HG03025 (cell line): Measurements from ENCODE around the gene ADAM19.

ENCODE experiments used
- ATAC-seq: cut with Tn5 transposase; IDR thresholded peaks from one replicate; pipeline ENCODE4 v1.9.1; 2021; ENCODE audit warnings: mild to moderate bottlenecking, moderate library complexity; ENCODE audit not compliant: unreplicated experiment, low FRiP score

ADAM19 gene

GRCh38 chr5:157519579-157520253 lies 55.9 kb downstream of the ADAM19 start:
- peak; percentile 61 for ATAC-seq

GRCh38 chr5:157518963-157519362 lies 56.6 kb downstream of the ADAM19 start:
- peak; percentile 74 for ATAC-seq

GRCh38 chr5:157516626-157517325 lies 58.8 kb downstream of the ADAM19 start:
- ATAC-seq = no peak

- ATAC-seq = no peak
These were observed 59.6 kb downstream of the ADAM19 start for GRCh38 chr5:157516006-157516405.

- no peak for ATAC-seq
These were observed 60.6 kb downstream of the ADAM19 start for GRCh38 chr5:157514974-157515373.

- no peak for ATAC-seq
These were observed 62.4 kb downstream of the ADAM19 start for GRCh38 chr5:157513182-157513581.

- ATAC-seq = no peak
These were observed 63.6 kb downstream of the ADAM19 start for GRCh38 chr5:157511651-157512644.

GRCh38 chr5:157510682-157511081 lies 64.9 kb downstream of the ADAM19 start:
- no peak for ATAC-seq

GRCh38 chr5:157509587-157509986 lies 66.0 kb downstream of the ADAM19 start:
- no peak for ATAC-seq

- no peak for ATAC-seq
These were observed 66.5 kb downstream of the ADAM19 start for GRCh38 chr5:157509093-157509492.

- no peak for ATAC-seq
These were observed 68.4 kb downstream of the ADAM19 start for GRCh38 chr5:157506981-157507780.

- ATAC-seq = no peak
These were observed 69.4 kb downstream of the ADAM19 start for GRCh38 chr5:157506066-157506590.

- ATAC-seq = no peak
These were observed 70.1 kb downstream of the ADAM19 start for GRCh38 chr5:157505496-157505895.

- no peak for ATAC-seq
These were observed 71.5 kb downstream of the ADAM19 start for GRCh38 chr5:157504053-157504452.

- peak; percentile 68 for ATAC-seq
These were observed 73.4 kb downstream of the ADAM19 start for GRCh38 chr5:157502143-157502647.

- no peak for ATAC-seq
These were observed 77.5 kb downstream of the ADAM19 start for GRCh38 chr5:157497875-157498611.

GRCh38 chr5:157496864-157497263 lies 78.7 kb downstream of the ADAM19 start:
- ATAC-seq = no peak

- ATAC-seq = no peak
These were observed 81.3 kb downstream of the ADAM19 start for GRCh38 chr5:157494178-157494832.
